Measurements from ENCODE around the gene LIN28B. TPM values are rescaled to one million over a fixed set of nuclear protein-coding genes. Genes with fewer than 3 reads are reported as not detected.

The LIN28B gene
- total and polyA plus RNA-seq, 2 donors (not counting 1 experiment from before 2014, with no cell fraction given), result not detected

GRCh38 chr6:104929353-104929752, 27.6 kb upstream of the LIN28B start:
- no peak overlapping the region for H3K27ac ChIP-seq (ENCODE audit: insufficient read depth, low read length)
- TF ChIP-seq, protein P1, sequence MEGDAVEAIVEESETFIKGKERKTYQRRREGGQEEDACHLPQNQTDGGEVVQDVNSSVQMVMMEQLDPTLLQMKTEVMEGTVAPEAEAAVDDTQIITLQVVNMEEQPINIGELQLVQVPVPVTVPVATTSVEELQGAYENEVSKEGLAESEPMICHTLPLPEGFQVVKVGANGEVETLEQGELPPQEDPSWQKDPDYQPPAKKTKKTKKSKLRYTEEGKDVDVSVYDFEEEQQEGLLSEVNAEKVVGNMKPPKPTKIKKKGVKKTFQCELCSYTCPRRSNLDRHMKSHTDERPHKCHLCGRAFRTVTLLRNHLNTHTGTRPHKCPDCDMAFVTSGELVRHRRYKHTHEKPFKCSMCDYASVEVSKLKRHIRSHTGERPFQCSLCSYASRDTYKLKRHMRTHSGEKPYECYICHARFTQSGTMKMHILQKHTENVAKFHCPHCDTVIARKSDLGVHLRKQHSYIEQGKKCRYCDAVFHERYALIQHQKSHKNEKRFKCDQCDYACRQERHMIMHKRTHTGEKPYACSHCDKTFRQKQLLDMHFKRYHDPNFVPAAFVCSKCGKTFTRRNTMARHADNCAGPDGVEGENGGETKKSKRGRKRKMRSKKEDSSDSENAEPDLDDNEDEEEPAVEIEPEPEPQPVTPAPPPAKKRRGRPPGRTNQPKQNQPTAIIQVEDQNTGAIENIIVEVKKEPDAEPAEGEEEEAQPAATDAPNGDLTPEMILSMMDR (conservative IDR thresholded peaks at IDR 0.05 in 1 of 2, IDR thresholded peaks at IDR 0.05 in 1 of 2; ENCODE audit: low read depth in 1 of 2, low read length in 2 of 2), result no peak
- TF ChIP-seq EZH2 (IDR thresholded peaks at IDR 0.05; ENCODE audit: low read length, missing control alignments), result no peak
- no peaks in the 10 kb centered on the region for H3K4me1 ChIP-seq (ENCODE audit: control insufficient read depth, extremely low read depth, insufficient read depth, low read length)
- H3K4me2 ChIP-seq (ENCODE audit: extremely low read depth, insufficient read depth, low read length), result no peak overlapping the region
- H2AFZ ChIP-seq (ENCODE audit: low read length), result no peak overlapping the region
- H3K79me2 ChIP-seq (ENCODE audit: control insufficient read depth, insufficient read depth, low read length), result no peaks in the 10 kb centered on the region
- H4K20me1 ChIP-seq (ENCODE audit: control insufficient read depth, extremely low read depth, insufficient read depth, low read length), result no peaks in the 10 kb centered on the region
- H3K27me3 ChIP-seq (ENCODE audit: control insufficient read depth, insufficient read depth, low read length), result no peaks in the 10 kb centered on the region
- no peak for DNase-seq (ENCODE audit: low read depth in 2 of 2)
- no peaks in the 10 kb centered on the region for H3K36me3 ChIP-seq (ENCODE audit: control insufficient read depth, insufficient read depth, low read length)
- H3K9ac ChIP-seq (ENCODE audit: insufficient read depth, low read length), result no peak overlapping the region
- H3K4me3 ChIP-seq (replicated peaks in 1 of 4; ENCODE audit: control extremely low read depth in 1 of 4, insufficient read depth in 1 of 4, low read depth in 3 of 4, low read length in 4 of 4), result no peak overlapping the region
- no peaks in the 10 kb centered on the region for H3K9me3 ChIP-seq (ENCODE audit: control insufficient read depth, insufficient read depth, low read depth, low read length)

- no peak for DNase-seq (ENCODE audit: low read depth in 2 of 2)
- Histone ChIP-seq H4K20me1 (ENCODE audit: control insufficient read depth, extremely low read depth, insufficient read depth, low read length) (no peaks in the 10 kb centered on the region), H3K4me3 (replicated peaks in 1 of 4; ENCODE audit: control extremely low read depth in 1 of 4, insufficient read depth in 1 of 4, low read depth in 3 of 4, low read length in 4 of 4) (no peak overlapping the region), H3K79me2 (ENCODE audit: control insufficient read depth, insufficient read depth, low read length) (no peaks in the 10 kb centered on the region), H3K27ac (ENCODE audit: insufficient read depth, low read length) (no peak overlapping the region), H3K27me3 (ENCODE audit: control insufficient read depth, insufficient read depth, low read length) (no peaks in the 10 kb centered on the region), H3K9ac (ENCODE audit: insufficient read depth, low read length) (no peak overlapping the region), H3K4me2 (ENCODE audit: extremely low read depth, insufficient read depth, low read length) (no peak overlapping the region), H3K4me1 (ENCODE audit: control insufficient read depth, extremely low read depth, insufficient read depth, low read length) (no peaks in the 10 kb centered on the region), H3K36me3 (ENCODE audit: control insufficient read depth, insufficient read depth, low read length) (no peaks in the 10 kb centered on the region), H3K9me3 (ENCODE audit: control insufficient read depth, insufficient read depth, low read depth, low read length) (no peaks in the 10 kb centered on the region), H2AFZ (ENCODE audit: low read length) (no peak overlapping the region)
- TF ChIP-seq EZH2 (IDR thresholded peaks at IDR 0.05; ENCODE audit: low read length, missing control alignments), result no peak
- TF ChIP-seq, protein P1 (conservative IDR thresholded peaks at IDR 0.05 in 1 of 2, IDR thresholded peaks at IDR 0.05 in 1 of 2; ENCODE audit: low read depth in 1 of 2, low read length in 2 of 2), result no peak
These were observed 26.0 kb upstream of the LIN28B start for GRCh38 chr6:104930939-104931338.

DNA sequence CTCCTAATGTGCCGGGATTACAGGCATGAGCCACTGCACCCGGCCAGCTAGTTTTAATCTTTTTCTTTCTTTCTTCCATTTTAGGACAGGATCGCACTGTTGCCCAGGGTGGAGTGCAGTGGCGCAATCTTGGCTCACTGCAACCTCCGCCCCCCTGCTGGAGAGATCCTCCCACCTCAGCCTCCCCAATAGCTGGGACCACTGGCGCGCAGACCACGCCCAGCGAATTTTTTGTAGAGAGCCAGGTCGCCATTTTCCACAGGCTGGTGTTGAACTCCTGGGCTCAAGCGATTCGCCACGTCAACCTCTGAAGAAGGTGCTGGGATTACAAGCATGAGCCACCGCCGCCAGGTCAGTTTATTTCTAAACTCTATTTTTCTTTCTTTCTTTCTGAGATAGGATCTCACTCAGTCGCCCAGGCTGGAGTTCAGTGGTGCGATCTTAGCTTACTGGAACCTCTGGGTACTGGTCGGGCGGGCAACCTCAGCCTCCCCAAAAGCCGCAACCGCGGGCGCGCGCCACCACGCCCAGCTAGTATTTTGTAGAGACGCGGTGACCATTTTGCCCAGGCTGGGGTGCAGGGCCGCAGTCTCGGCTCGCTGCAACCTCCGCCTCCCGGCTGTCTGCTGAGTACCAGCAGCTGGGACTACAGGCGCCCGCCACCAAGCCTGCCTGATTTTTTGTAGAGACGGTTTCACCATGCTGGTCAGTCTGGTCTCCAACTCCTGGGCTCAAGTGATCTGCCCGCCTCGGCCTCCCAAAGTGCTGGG, 20.0 kb upstream of the LIN28B start:
- H4K20me1 ChIP-seq (ENCODE audit: control insufficient read depth, extremely low read depth, insufficient read depth, low read length), result no peaks in the 10 kb centered on the region
- DNase-seq (ENCODE audit: low read depth in 2 of 2), result no peak
- no peak overlapping the region for H3K4me3 ChIP-seq (replicated peaks in 1 of 4; ENCODE audit: control extremely low read depth in 1 of 4, insufficient read depth in 1 of 4, low read depth in 3 of 4, low read length in 4 of 4)
- H3K79me2 ChIP-seq (ENCODE audit: control insufficient read depth, insufficient read depth, low read length), result no peaks in the 10 kb centered on the region
- no peak for TF ChIP-seq EZH2 (IDR thresholded peaks at IDR 0.05; ENCODE audit: low read length, missing control alignments)
- TF ChIP-seq, protein P1 (conservative IDR thresholded peaks at IDR 0.05 in 1 of 2, IDR thresholded peaks at IDR 0.05 in 1 of 2; ENCODE audit: low read depth in 1 of 2, low read length in 2 of 2), result no peak
- H3K36me3 ChIP-seq (ENCODE audit: control insufficient read depth, insufficient read depth, low read length), result no peaks in the 10 kb centered on the region
- H3K27me3 ChIP-seq (ENCODE audit: control insufficient read depth, insufficient read depth, low read length), result peaks cover 16% of the 10 kb centered on the region
- no peak overlapping the region for H2AFZ ChIP-seq (ENCODE audit: low read length)
- no peak overlapping the region for H3K4me2 ChIP-seq (ENCODE audit: extremely low read depth, insufficient read depth, low read length)
- H3K9ac ChIP-seq (ENCODE audit: insufficient read depth, low read length), result no peak overlapping the region
- H3K27ac ChIP-seq (ENCODE audit: insufficient read depth, low read length), result no peak overlapping the region
- H3K4me1 ChIP-seq (ENCODE audit: control insufficient read depth, extremely low read depth, insufficient read depth, low read length), result peaks cover 2% of the 10 kb centered on the region
- no peaks in the 10 kb centered on the region for H3K9me3 ChIP-seq (ENCODE audit: control insufficient read depth, insufficient read depth, low read depth, low read length)
